AG10803 (cell line): Measurements from ENCODE around the gene TARS1.

ENCODE experiments used
- DNase-seq: peaks from one replicate; pipeline ENCODE4 v3.0.0; 2010; ENCODE audit warnings: low read depth
- H3K4me3 ChIP-seq: 2 replicates; pipeline ENCODE4 v1.5.1; 2011; ENCODE audit warnings: mild to moderate bottlenecking, low read length, control low read depth
- TF ChIP-seq, protein P1 (sequence below): conservative IDR thresholded peaks from 2 replicates; pipeline ENCODE4 v1.5.1; 2011; ENCODE audit warnings: mild to moderate bottlenecking, low read length, control low read depth, inconsistent platforms

Gene TARS1

DNA sequence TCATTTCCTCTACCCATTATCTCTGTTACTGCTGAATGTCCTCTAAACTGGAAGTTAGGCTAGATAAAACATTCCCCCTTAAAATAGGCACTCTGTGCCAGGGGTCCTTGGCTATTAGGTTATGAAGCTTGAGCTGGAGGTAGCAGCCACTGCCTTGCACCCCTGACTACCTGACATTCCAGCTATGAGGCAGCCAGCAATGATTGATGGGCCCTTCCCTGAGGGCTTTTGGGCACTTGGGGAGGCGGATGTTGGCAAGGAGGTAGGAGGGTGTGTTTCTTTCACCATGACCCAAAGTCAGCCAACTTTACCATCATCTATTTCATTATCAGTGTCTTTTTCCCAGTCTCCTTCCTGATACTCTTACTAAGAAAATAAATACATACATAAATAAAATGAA, 17.1 kb downstream of the TARS1 start:
- no peak for DNase-seq
- H3K4me3 ChIP-seq = no peak overlapping the region
- TF ChIP-seq, protein P1, sequence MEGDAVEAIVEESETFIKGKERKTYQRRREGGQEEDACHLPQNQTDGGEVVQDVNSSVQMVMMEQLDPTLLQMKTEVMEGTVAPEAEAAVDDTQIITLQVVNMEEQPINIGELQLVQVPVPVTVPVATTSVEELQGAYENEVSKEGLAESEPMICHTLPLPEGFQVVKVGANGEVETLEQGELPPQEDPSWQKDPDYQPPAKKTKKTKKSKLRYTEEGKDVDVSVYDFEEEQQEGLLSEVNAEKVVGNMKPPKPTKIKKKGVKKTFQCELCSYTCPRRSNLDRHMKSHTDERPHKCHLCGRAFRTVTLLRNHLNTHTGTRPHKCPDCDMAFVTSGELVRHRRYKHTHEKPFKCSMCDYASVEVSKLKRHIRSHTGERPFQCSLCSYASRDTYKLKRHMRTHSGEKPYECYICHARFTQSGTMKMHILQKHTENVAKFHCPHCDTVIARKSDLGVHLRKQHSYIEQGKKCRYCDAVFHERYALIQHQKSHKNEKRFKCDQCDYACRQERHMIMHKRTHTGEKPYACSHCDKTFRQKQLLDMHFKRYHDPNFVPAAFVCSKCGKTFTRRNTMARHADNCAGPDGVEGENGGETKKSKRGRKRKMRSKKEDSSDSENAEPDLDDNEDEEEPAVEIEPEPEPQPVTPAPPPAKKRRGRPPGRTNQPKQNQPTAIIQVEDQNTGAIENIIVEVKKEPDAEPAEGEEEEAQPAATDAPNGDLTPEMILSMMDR = no peak

DNA sequence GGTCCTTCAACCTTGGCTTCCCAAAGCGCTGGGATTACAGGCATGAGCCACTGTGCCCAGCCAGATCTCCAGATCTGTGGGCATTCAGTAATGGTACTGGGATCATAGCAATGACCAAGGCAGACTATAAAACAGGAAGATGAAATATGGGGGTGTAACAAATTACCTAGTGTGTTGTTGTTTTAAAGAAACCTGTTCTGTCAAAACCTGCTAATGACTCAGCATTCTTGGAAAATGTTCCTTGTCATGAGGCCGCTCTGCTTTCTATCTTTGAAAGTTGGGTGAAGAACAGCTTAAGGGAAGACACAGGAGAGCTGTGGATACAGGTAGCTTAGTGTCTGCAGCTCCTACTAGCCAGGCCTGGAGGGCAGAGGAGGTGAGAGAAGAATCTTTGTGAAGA, 19.4 kb downstream of the TARS1 start:
- no peak overlapping the region for H3K4me3 ChIP-seq
- no peak for DNase-seq
- TF ChIP-seq, protein P1 = no peak

- DNase-seq = peak; percentile 76
- no peak overlapping the region for H3K4me3 ChIP-seq
- TF ChIP-seq, protein P1 = no peak
Measured at GRCh38 chr5:33462456-33462855, 21.7 kb downstream of the TARS1 start.

GRCh38 chr5:33465120-33465519, 24.4 kb downstream of the TARS1 start:
- TF ChIP-seq, protein P1 = no peak
- DNase-seq = no peak
- no peak overlapping the region for H3K4me3 ChIP-seq

DNA sequence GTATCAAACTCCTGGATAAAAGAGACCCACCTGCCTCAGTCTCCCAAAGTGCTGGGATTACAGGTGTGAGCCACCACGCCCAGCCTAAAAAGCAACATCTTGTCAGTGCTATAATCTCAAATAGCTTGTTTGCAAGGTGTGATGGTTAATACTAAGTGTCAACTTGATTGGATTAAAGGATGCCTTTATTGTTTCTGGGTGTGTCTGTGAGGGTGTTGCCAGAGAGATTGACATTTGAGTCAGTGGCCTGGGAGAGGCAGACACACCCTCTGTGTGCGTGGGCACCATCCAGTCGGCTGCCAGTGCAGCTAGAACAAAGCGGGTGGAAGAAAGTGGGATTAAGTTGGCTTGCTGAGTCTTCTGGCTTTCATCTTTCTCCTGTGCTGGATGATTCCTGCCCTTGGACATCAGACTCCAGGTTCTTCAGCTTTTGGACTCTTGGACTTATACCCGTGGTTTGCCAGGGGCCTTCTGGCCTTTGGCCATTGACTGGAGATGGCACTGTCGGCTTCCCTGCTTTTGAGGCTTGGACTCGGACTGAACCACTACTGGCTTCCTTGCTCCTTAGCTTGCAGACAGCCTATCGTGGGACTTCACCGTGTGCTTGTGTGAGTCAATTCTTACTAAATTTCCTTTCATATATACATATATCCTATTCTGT, 28.1 kb downstream of the TARS1 start:
- H3K4me3 ChIP-seq = no peak overlapping the region
- TF ChIP-seq, protein P1 = no peak
- no peak for DNase-seq

DNA sequence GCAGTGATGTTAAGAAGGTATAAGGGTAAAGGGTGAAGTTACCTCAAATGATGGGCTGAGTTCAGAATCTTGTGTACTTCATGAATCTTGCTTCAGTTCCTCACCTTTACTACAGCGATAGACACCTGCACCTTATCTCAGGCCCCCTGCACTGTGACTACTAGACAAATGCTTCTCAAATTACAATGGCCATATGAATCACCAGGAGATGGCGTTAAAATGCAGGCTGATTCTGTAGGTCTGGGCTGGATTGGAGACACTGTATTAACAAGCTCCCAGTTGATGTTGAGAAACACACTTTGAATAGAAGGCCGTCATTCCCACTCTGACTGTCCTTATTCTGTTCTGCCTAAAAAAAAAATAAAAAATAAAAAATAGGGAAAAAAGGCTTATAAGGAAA, 29.8 kb downstream of the TARS1 start:
- DNase-seq = peak; percentile 61
- TF ChIP-seq, protein P1 = peak; percentile 55
- no peak overlapping the region for H3K4me3 ChIP-seq

DNA sequence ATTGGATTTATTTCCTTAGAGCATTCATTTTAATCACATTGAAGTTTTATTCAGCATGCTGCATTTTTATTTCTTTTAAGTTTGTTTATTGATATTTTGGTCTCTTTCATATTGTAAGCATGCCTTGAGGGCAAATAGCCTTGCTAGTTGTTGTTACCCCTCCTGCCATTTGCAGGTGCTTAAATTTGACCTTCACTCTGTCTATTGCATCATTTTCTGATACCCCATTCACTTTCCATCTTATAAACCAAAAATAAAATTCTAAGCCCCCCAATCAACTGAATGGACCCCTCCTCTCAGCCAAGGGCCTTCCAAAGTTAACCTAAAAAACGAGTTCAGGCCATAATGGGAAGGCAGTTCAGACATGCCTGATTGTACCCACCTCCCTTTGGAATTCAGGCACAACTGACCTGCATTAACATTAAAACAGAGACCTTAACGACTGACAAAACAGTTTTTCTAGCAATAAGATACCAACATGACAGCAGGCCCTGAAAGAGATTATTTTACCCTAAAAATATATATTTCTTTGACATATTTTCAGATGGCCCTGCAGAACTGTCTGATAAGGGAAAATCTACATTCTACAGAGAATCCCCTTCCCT, 32.1 kb downstream of the TARS1 start:
- no peak overlapping the region for H3K4me3 ChIP-seq
- no peak for DNase-seq
- TF ChIP-seq, protein P1 = no peak
